Liver (tissue), 9 donors: Measurements from ENCODE around the gene CCSAP. TPM values are rescaled to one million over a fixed set of nuclear protein-coding genes. Genes with fewer than 3 reads are reported as not detected.

Source experiments
- DNase-seq: peaks from one replicate; pipeline ENCODE4 v3.0.0-alpha.2; 2017; ENCODE audit warnings: low spot score
- H3K27ac ChIP-seq, 2 donors: one replicate each; pipeline ENCODE4 v1.7.0; 2013; ENCODE audit warnings: inconsistent platforms in 2 of 2, low read length in 2 of 2, control low read depth in 1 of 2, low read depth in 1 of 2, mild to moderate bottlenecking in 1 of 2
- H3K27me3 ChIP-seq, 4 donors: one replicate each; pipeline versions ENCODE4 v1.6.1 to v1.7.0; 2013; ENCODE audit warnings: low read length in 3 of 4, inconsistent platforms in 1 of 4, mild to moderate bottlenecking in 1 of 4, moderate library complexity in 1 of 4; ENCODE audit not compliant: control insufficient read depth in 4 of 4, insufficient read depth in 4 of 4
- H3K36me3 ChIP-seq, 4 donors: one replicate each; pipeline versions ENCODE4 v1.6.1 to v1.7.0; 2013; ENCODE audit warnings: low read length in 3 of 4, mild to moderate bottlenecking in 3 of 4, low read depth in 1 of 4, moderate library complexity in 1 of 4; ENCODE audit not compliant: control insufficient read depth in 4 of 4, insufficient read depth in 3 of 4
- H3K4me1 ChIP-seq, 4 donors: one replicate each; pipeline versions ENCODE4 v1.6.1 to v1.7.0; 2013; ENCODE audit warnings: low read length in 3 of 4, mild to moderate bottlenecking in 3 of 4, moderate library complexity in 1 of 4; ENCODE audit not compliant: control insufficient read depth in 4 of 4, insufficient read depth in 4 of 4
- H3K4me3 ChIP-seq, 3 donors: one replicate each; pipeline versions ENCODE4 v1.6.1 to v1.7.0; 2013; ENCODE audit warnings: low read length in 3 of 3, control low read depth in 1 of 3, low read depth in 1 of 3, mild to moderate bottlenecking in 1 of 3
- H3K9ac ChIP-seq, 2 donors: one replicate each; pipeline ENCODE4 v1.7.0; 2013; ENCODE audit warnings: low read length in 2 of 2, mild to moderate bottlenecking in 2 of 2, moderate library complexity in 2 of 2, control low read depth in 1 of 2, low read depth in 1 of 2
- H3K9me3 ChIP-seq, 4 donors: one replicate each; pipeline versions ENCODE4 v1.6.1 to v1.7.0; 2013; ENCODE audit warnings: low read length in 3 of 4; ENCODE audit not compliant: control insufficient read depth in 4 of 4
- FOXA1 ChIP-seq: IDR thresholded peaks from 2 replicates; pipeline ENCODE4 v1.6.1; 2016; ENCODE audit warnings: antibody characterized with exemption
- FOXA2 ChIP-seq: IDR thresholded peaks from 2 replicates; pipeline ENCODE4 v1.6.1; 2016; ENCODE audit warnings: antibody characterized with exemption
- HNF4A ChIP-seq, 2 donors: conservative IDR thresholded peaks; 2 replicates each; pipeline ENCODE4 v1.6.1; 2016; ENCODE audit warnings: antibody characterized with exemption in 2 of 2, mild to moderate bottlenecking in 2 of 2
- HNF4G ChIP-seq: IDR thresholded peaks from 2 replicates; pipeline ENCODE4 v1.6.1; 2016; ENCODE audit warnings: antibody characterized with exemption
- JUND ChIP-seq, 2 donors: IDR thresholded peaks; 2 replicates each; pipeline ENCODE4 v1.6.1; 2016; ENCODE audit warnings: antibody characterized with exemption in 2 of 2
- NR2F2 ChIP-seq: IDR thresholded peaks from 2 replicates; pipeline ENCODE4 v1.6.1; 2016; ENCODE audit warnings: antibody characterized with exemption
- RXRA ChIP-seq, 2 donors: IDR thresholded peaks; 2 replicates each; pipeline ENCODE4 v1.6.1; 2017 to 2018; ENCODE audit warnings: antibody characterized with exemption in 2 of 2, mild to moderate bottlenecking in 1 of 2
- SP1 ChIP-seq: IDR thresholded peaks from 2 replicates; pipeline ENCODE4 v1.6.1; 2018; ENCODE audit warnings: antibody characterized with exemption, mild to moderate bottlenecking
- TAF1 ChIP-seq: conservative IDR thresholded peaks from 2 replicates; pipeline ENCODE4 v1.6.1; 2016; ENCODE audit warnings: antibody characterized with exemption, mild to moderate bottlenecking
- YY1 ChIP-seq: IDR thresholded peaks from 2 replicates; pipeline ENCODE4 v1.6.1; 2016; ENCODE audit warnings: antibody characterized with exemption, mild to moderate bottlenecking
- WGBS: extraction: QIAGEN DNeasy Blood & Tissue Kit; methylation state at CpG from one replicate; pipeline ENCODE4 v1.1.7; 2013; 5-methylcytosine and 5-hydroxymethylcytosine counted together
- polyA plus RNA-seq, 2 donors: library from polyadenylated mRNA; stranded (reverse) in 1 of 2; unstranded in 1 of 2; fragments of 200-250 nt in 1 of 2; fragments of >200 nt in 1 of 2; fragmentation: Nextera tagmentation in 1 of 2; extraction: Ambion mirVana in 1 of 2; gene quantifications; one replicate each; pipeline versions ENCODE4 v1.2.1 to v1.2.3, GENCODE V29; 2013 to 2015
- total RNA-seq, 2 donors: library from RNA; depleted of rRNA; stranded (reverse); fragments of >200 nt; gene quantifications; one replicate each; pipeline ENCODE4 v1.2.3, GENCODE V29; 2014
- TF ChIP-seq, protein P1 (sequence below): IDR thresholded peaks from 2 replicates; pipeline ENCODE4 v1.6.1; 2016; ENCODE audit warnings: antibody characterized with exemption
- TF ChIP-seq, protein P2 (sequence below): IDR thresholded peaks from 2 replicates; pipeline ENCODE4 v1.6.1; 2016; ENCODE audit warnings: antibody characterized with exemption
- TF ChIP-seq, protein P3 (sequence below): IDR thresholded peaks from 2 replicates; pipeline ENCODE4 v1.6.1; 2016; ENCODE audit warnings: antibody characterized with exemption, mild to moderate bottlenecking
- TF ChIP-seq, protein P4 (sequence below): fragments of 150-350 bp; IDR thresholded peaks from 2 replicates; pipeline ENCODE4 v1.5.1; 2017; ENCODE audit warnings: improper control_type of control experiment, low read depth, low read length; ENCODE audit not compliant: missing input control
- donor health status: healthy.
- donor health status: healthy.
- donor health status: healthy.
- donor health status: healthy.
- donor health status: healthy.

The CCSAP gene
- total and polyA plus RNA-seq, 4 donors = 0.77 to 4.6 (median 1.7) TPM

DNA sequence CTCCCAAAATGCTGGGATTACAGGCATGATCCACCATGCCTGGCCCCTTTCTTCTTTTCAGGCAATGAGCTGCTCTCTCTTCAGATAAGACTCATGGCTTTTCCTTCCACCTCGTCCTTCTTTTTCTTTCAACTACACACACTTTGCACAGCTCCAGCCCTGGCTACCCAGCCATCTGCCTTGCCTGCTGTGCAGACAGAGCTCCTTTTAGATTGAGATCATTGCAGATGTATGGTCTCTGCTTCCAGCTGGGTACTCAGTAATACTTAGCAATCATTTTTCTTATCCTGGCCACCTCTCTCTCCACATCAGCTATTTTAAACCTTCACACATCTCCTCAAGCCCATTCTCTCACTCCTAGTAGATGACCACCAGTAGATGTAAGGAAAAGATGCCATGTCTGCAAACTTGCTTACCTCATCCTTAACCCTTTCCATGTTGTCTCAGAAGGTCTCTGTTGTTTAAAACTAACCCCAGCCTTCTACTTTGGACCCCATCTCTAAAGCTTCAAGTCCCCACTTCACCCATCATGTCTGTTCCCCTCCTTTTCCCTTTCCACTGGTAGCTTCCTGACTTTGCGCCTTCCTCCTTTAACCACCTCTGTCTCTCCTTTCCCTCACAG is 64.6 kb downstream of the CCSAP start:
- Histone ChIP-seq H3K27ac (no peak overlapping the region), H3K9ac (no peak overlapping the region), H3K27me3 (no peaks in the 10 kb centered on the region), H3K36me3 (no peaks in the 10 kb centered on the region), H3K4me1 (peaks cover 4 to 35% (median 26%) of the 10 kb centered on the region in 4 donors), H3K9me3 (no peaks in the 10 kb centered on the region), H3K4me3 (no peak overlapping the region)
- DNase-seq = no peak
- 86% methylated on average over 2 of the region's 2 CpGs for WGBS
- TF ChIP-seq SP1 = no peak
- TF ChIP-seq, protein P1, sequence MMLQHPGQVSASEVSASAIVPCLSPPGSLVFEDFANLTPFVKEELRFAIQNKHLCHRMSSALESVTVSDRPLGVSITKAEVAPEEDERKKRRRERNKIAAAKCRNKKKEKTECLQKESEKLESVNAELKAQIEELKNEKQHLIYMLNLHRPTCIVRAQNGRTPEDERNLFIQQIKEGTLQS = no peak
- TF ChIP-seq YY1 = no peak
- TF ChIP-seq NR2F2 = no peak
- no peak for TF ChIP-seq TAF1
- TF ChIP-seq JUND (IDR thresholded peaks at IDR 0.05) = no peak
- TF ChIP-seq, protein P2, sequence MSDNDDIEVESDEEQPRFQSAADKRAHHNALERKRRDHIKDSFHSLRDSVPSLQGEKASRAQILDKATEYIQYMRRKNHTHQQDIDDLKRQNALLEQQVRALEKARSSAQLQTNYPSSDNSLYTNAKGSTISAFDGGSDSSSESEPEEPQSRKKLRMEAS = no peak

DNA sequence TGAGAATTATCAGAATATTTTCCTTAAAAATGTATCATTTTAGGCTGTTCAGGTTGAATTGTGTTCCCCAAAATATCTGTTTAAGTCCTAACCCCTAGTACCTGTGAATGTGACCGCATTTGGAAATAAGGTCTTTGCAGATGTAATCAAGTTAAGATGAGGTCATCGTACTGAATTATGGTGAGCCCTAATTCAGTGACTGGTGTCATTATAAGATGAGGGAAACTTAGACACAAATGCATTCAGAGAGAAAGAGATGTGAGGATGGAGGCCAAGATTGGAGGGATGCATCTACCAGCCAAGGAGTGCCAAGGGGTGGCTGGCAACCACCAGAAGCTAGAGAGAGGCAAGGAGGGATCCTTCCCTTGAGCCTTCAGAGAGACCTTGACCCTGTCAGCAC is 67.8 kb downstream of the CCSAP start:
- Histone ChIP-seq H3K9ac (no peak overlapping the region), H3K27ac (no peak overlapping the region), H3K36me3 (no peaks in the 10 kb centered on the region), H3K27me3 (no peaks in the 10 kb centered on the region), H3K4me1 (peaks cover 8 to 53% (median 40%) of the 10 kb centered on the region in 4 donors), H3K4me3 (no peak overlapping the region), H3K9me3 (no peaks in the 10 kb centered on the region)
- 95% methylated on average over 2 of the region's 2 CpGs for WGBS
- no peak for TF ChIP-seq HNF4G
- TF ChIP-seq HNF4A (conservative IDR thresholded peaks at IDR 0.05) = no peak
- TF ChIP-seq NR2F2 = no peak
- TF ChIP-seq, protein P3, sequence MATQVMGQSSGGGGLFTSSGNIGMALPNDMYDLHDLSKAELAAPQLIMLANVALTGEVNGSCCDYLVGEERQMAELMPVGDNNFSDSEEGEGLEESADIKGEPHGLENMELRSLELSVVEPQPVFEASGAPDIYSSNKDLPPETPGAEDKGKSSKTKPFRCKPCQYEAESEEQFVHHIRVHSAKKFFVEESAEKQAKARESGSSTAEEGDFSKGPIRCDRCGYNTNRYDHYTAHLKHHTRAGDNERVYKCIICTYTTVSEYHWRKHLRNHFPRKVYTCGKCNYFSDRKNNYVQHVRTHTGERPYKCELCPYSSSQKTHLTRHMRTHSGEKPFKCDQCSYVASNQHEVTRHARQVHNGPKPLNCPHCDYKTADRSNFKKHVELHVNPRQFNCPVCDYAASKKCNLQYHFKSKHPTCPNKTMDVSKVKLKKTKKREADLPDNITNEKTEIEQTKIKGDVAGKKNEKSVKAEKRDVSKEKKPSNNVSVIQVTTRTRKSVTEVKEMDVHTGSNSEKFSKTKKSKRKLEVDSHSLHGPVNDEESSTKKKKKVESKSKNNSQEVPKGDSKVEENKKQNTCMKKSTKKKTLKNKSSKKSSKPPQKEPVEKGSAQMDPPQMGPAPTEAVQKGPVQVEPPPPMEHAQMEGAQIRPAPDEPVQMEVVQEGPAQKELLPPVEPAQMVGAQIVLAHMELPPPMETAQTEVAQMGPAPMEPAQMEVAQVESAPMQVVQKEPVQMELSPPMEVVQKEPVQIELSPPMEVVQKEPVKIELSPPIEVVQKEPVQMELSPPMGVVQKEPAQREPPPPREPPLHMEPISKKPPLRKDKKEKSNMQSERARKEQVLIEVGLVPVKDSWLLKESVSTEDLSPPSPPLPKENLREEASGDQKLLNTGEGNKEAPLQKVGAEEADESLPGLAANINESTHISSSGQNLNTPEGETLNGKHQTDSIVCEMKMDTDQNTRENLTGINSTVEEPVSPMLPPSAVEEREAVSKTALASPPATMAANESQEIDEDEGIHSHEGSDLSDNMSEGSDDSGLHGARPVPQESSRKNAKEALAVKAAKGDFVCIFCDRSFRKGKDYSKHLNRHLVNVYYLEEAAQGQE = no peak
- no peak for TF ChIP-seq YY1
- TF ChIP-seq, protein P2 = no peak
- no peak for TF ChIP-seq RXRA (IDR thresholded peaks at IDR 0.05)
- DNase-seq = no peak

DNA sequence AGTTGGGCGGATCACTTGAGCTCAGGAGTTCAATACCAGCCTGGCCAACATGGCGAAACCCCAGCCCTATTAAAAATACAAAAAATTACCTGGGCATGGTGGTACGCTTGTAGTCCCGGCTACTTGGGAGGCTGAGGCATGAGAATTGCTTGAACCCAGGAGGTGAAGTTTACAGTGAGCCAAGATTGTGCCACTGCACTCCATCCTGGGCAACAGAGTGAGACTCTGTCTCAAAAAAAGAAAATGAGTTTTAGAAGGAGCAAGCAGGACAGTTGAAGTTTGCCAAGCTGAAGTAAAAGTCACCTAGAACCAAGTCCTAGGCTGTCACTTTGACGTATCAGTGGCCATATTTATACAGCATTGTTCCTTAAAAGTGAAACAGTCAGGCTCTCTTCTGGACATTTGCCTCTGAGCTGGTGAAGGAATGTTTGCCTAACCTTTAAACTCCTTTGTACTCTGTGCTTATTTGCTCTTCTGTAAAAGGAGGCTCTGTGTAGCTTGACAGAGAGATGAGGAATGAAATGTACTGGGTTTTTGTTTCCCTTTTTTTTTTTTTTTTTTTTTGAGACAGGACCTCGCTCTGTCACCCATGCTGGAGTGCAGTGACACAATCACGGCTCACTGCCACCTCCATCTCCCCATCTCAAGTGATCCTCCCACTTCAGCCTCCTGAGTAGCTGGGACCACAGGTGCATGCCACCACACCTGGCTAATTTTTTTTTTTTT is 69.2 kb downstream of the CCSAP start:
- WGBS = 38% methylated on average over 7 of the region's 7 CpGs
- Histone ChIP-seq H3K9me3 (no peaks in the 10 kb centered on the region), H3K4me3 (no peak overlapping the region), H3K36me3 (no peaks in the 10 kb centered on the region), H3K27ac (peak overlapping the region; percentile 11 to 27), H3K4me1 (peaks cover 10 to 53% (median 41%) of the 10 kb centered on the region in 4 donors), H3K9ac (no peak overlapping the region), H3K27me3 (no peaks in the 10 kb centered on the region)
- DNase-seq = no peak
- TF ChIP-seq, protein P1 = peak; percentile 40
- TF ChIP-seq HNF4G (peak; percentile 40), FOXA2 (peak; percentile 85), FOXA1 (peak; percentile 83), YY1 (peak; percentile 90)
- TF ChIP-seq, protein P2 = peak; percentile 70
- TF ChIP-seq, protein P3 = peak; percentile 57
- TF ChIP-seq, protein P4, sequence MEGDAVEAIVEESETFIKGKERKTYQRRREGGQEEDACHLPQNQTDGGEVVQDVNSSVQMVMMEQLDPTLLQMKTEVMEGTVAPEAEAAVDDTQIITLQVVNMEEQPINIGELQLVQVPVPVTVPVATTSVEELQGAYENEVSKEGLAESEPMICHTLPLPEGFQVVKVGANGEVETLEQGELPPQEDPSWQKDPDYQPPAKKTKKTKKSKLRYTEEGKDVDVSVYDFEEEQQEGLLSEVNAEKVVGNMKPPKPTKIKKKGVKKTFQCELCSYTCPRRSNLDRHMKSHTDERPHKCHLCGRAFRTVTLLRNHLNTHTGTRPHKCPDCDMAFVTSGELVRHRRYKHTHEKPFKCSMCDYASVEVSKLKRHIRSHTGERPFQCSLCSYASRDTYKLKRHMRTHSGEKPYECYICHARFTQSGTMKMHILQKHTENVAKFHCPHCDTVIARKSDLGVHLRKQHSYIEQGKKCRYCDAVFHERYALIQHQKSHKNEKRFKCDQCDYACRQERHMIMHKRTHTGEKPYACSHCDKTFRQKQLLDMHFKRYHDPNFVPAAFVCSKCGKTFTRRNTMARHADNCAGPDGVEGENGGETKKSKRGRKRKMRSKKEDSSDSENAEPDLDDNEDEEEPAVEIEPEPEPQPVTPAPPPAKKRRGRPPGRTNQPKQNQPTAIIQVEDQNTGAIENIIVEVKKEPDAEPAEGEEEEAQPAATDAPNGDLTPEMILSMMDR = no peak
